Hindlimb muscle (tissue), 1 donor: Measurements from ENCODE around the gene CACNA2D3. TPM values are rescaled to one million over a fixed set of nuclear protein-coding genes. Genes with fewer than 3 reads are reported as not detected.
"Not testable (repeated sequence)": the region's sequence is repeated elsewhere in the genome, so short reads cannot be mapped to it uniquely, and the experiment has no call there.

Experiments used
- DNase-seq: peaks from one replicate; pipeline ENCODE4 v3.0.0-alpha.2; 2013
- polyA plus RNA-seq: library from polyadenylated mRNA; unstranded; fragments of 120-200 nt; gene quantifications from one replicate; pipeline ENCODE4 v1.2.1, GENCODE V29; 2013; ENCODE audit not compliant: insufficient read length

CACNA2D3 gene
- polyA plus RNA-seq: 2.4 TPM

DNA sequence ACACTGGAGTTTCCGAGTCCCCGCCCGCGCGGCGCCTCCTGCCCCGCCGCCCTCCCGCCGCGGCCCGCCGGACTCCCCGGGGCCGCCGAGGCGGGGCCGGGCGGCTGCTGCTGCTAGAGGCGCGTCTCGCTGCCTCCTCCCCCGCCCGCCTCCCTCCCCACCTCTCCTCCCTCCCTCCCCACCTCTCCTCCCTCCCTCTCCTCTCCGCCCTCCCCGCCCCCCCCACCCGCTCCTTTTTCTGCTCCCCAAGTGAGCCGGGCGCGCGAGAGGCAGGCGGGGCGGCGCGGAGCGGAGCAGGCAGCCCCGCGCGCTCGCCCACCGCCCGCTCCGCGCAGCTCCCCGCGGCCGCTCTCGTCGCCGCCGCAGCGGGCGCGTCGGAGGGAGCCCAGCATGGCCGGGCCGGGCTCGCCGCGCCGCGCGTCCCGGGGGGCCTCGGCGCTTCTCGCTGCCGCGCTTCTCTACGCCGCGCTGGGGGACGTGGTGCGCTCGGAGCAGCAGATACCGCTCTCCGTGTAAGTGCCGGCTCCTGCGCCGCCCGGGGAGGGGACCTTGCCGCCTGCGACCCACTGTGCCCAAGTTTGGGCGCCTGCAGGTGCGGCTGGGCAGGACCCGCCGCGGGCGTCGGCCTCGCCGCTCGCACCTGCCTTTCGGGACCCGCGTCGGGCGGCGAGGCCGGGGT, at the start of gene CACNA2D3:
Gene CACNA2D3, plus strand, starts transcription at position 229 of the 679 bp plus-strand sequence.
- no peak for DNase-seq

DNA sequence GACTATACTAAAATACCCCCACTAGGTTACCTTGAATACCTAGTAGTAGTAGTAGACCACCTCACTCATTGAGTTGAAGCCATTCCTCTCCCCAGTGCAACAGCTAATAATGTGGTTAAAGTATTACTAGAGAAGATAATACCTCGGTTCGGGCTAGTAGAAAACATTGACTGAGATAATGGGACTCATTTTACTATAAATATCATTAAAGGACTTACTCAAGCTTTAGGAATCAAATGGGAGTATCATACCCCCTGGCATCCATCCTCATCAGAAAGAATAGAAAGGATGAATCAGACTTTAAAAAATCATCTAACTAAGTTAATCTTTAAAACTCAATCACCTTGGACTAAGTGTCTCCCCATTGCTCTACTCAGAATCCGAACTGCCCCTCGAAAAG, 49.0 kb upstream of the CACNA2D3 start:
- DNase-seq: no peak

- no peak for DNase-seq
These were observed 43.0 kb upstream of the CACNA2D3 start for GRCh38 chr3:54079314-54079713.

DNA sequence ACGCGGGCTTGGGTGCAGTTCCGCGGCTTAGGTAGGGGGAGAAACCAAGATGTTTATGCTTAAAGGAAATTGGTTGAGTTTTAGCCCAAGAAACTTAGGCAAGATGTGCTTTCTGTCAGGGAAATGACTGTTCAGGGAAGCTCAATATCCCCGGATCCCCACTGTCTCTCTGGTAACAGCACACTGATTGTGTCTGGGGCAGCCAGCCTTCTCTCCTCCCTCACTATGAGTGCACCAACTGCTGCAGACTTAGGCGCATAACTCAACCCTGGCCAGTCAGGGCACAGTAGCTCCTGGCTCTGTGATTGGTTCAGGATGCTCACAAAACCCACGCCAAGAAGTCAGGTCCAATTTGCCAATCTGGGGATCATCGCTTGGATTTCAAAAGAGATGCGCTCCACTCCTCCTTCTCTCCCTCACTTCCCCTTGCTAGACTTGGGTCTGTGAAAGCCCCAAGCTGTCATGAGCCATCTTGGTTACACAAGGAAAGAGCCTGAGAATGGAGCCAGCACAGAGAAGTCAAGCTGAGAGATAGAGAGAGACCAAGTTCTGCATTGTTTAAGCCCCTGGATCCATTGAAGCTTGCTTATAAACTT, 42.5 kb upstream of the CACNA2D3 start:
- DNase-seq: no peak

- DNase-seq: no peak
These were observed 38.4 kb upstream of the CACNA2D3 start for GRCh38 chr3:54083921-54084320.

DNA sequence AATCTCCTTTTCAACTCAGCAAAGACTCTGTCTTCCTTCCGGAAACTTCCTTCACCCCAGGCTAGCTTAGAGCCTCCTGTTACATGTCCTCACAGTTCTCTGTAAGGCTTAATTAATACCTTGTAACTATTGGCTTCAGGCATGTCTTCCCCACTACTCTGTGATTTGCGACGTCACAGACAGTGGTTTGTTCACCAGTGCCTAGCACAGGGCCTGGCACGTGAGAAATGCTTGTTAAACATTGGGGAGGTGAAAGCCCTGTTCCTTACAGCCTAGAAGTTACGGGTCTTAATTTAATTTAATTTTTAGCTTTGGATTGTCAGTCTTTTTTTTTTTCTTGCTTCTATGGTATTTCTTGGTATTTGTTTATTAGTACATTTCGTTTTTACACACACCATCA, 36.4 kb upstream of the CACNA2D3 start:
- no peak for DNase-seq

GRCh38 chr3:54086652-54087405, 35.5 kb upstream of the CACNA2D3 start:
- no peak for DNase-seq

DNA sequence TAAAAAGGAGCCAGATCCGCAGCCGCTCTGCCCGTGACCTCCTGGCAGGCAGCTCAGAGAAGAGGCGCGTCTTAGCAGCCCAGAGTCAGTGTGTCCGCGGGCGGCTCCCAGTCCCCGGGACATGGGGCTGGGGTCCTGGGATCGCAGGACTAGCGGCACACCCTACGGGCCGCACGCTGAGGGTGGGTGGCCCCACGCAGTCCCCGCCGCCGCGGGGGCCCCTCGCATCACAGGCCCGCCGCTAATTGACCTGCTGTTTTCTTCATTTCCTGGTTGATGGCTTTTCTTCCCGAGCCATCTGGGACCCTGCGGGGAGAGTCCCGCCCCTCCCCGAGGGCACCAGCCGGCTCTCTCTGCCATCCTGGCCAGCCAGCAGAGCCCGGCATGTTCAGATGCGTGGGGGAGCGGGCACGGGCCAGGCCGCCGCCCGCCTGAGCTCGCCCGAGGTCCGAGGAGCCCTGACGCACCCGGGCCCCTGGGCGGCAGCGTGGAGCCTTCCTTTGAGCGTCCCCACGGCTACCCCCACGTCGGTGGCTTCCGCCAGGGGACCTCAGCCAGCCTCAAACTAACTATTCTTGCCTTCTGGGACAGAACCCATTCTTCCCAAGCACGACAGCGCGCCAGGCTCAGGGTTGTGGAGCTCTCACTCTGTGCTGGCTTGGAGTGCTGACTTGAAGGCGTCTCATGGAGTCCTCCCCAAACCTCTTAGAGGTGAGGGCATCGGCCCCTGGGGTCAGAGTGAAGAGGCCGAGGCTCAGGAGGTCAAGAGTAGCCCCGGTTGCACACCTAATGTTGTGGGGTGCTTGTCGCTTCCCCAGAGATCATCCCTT, 34.6 kb upstream of the CACNA2D3 start:
- peak; percentile 15 for DNase-seq

GRCh38 chr3:54093491-54094248, 28.7 kb upstream of the CACNA2D3 start:
- DNase-seq: no peak

GRCh38 chr3:54094926-54095325, 27.4 kb upstream of the CACNA2D3 start:
- DNase-seq: no peak

DNA sequence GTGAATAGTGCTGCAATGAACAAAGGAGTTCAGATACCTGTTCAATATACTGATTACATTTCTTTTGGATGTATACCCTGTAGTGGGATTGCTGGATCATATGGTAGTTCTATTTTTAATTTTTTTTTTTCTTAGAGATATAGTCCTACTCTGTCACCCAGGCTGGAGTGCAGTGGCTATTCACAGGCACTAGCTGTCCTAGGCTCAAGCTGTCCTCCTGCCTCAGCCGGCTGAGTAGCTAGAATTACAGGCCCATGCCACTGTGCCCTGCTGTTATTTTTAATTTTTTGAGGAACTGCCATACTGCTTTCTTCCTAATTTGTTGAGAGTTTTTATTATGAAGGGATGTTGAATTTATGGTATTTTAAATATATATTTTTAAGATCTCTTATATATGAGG, 23.0 kb upstream of the CACNA2D3 start:
- no peak for DNase-seq

GRCh38 chr3:54104084-54104483, 18.3 kb upstream of the CACNA2D3 start:
- DNase-seq: no peak

GRCh38 chr3:54116129-54116528, 6.2 kb upstream of the CACNA2D3 start:
- not testable (repeated sequence) for DNase-seq

DNA sequence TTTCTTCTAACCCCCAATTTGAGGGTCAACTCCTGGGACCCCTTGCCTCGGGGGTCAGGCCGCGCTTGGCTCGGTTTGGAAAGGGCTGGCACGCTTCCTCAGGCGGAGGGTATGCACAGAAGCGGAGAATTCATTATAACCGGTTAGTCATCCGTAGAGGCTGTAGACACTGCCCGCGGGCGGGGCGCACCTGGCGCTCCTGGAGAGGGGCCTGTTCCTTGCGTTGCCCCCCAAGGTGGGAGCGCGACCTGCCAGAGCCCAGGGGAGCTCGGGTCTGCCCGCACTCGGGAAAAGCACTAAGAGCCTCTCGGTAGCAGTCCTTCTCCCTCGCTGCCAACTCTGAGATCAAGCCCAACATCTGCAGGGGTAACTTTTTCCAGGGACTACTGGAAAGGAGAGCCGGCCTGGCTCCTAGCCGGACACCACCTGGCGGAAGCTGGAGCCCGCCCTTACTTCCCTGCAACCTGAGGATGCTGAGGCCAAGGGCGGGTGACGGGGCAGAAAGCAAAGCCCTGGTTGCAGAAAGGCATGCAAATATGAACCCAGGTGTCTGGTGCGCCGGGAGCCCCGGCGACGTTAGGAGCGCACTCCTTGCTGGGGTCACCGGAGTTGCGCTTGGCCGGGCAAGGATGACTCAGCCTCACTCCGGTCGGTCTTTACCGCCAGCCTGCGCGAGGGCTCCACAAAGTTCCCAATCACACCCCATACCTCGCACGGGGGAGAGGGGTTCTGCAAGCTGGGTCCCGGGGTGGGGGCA, 1.5 kb upstream of the CACNA2D3 start:
- DNase-seq: no peak

- DNase-seq: no peak
These were observed 683 bp upstream of the CACNA2D3 start for GRCh38 chr3:54121414-54122323.

- DNase-seq: no peak
These were observed 837 bp downstream of the CACNA2D3 start for GRCh38 chr3:54123003-54123775.

GRCh38 chr3:54123776-54124196, 1.4 kb downstream of the CACNA2D3 start:
- no peak for DNase-seq

DNA sequence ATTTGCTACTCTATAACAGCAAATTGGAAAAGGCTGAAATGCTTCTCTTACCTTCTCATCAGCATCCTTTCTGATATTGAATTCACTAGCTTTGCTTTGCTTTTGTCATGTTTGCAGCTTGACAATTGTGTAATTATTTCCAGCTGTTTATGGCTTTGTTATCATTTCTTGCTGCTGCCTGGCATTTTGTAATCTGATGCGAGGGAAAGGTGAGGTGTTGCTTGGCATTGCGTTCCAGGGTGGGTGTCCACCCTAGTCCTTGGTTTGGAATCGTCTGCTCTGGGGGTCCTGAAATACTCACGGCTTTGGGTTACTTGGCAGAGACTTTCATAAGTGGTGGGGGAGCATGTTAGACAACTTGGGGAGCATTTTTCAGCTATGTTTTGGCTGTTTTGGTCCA, 2.9 kb downstream of the CACNA2D3 start:
- no peak for DNase-seq

DNA sequence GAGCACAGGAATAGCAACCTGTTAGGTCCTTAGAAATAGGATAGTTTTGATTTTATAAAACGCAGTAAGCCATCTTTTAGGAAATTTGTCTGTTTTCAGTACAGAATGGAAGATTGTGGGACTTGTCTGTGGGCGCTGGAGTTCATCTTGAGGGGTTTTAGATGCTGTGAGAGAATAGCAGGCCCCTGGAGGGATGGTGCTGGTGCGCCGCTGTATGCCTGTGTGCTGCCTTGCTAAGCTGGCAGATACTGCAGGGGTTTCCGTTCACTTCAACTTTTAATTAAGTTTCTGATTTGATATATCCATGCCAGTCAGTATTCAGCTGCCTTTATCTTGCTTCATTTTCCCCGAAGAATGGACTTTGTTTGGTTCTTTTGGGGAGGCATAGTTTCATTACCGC, 4.2 kb downstream of the CACNA2D3 start:
- no peak for DNase-seq
